HG02642 (cell line): ENCODE data around the gene RPS18.

Experiments used
- ATAC-seq: cut with Tn5 transposase; IDR thresholded peaks from one replicate; pipeline ENCODE4 v1.9.1; 2021; ENCODE audit warnings: mild to moderate bottlenecking; ENCODE audit not compliant: unreplicated experiment, poor library complexity

The RPS18 gene

GRCh38 chr6:33288921-33289783 is 17.3 kb downstream of the RPS18 start, which contains the start of the genes PFDN6 and WDR46:
TSS of gene PFDN6 (plus strand) at chr6:33289601. CDS start at chr6:33289857, 256 bp downstream.
TSS of gene WDR46 (minus strand) at chr6:33289239. CDS start at chr6:33289170, 69 bp downstream.
- peak; percentile 82 for ATAC-seq

GRCh38 chr6:33289784-33290315 is 18.0 kb downstream of the RPS18 start:
- ATAC-seq: no peak

- no peak for ATAC-seq
Observed at GRCh38 chr6:33290459-33290858, 18.6 kb downstream of the RPS18 start.

- no peak for ATAC-seq
Observed at GRCh38 chr6:33292996-33293682, 21.3 kb downstream of the RPS18 start.

GRCh38 chr6:33294086-33294823 is 22.4 kb downstream of the RPS18 start:
- ATAC-seq: no peak

- no peak for ATAC-seq
Observed at GRCh38 chr6:33295621-33296369, 23.9 kb downstream of the RPS18 start.

GRCh38 chr6:33296797-33297405 is 25.0 kb downstream of the RPS18 start:
- ATAC-seq: no peak

GRCh38 chr6:33297406-33297955 is 25.6 kb downstream of the RPS18 start:
- ATAC-seq: no peak

- ATAC-seq: no peak
Observed at GRCh38 chr6:33297956-33298772, 26.3 kb downstream of the RPS18 start.

- peak; percentile 26 for ATAC-seq
Observed at GRCh38 chr6:33298773-33299236, 26.9 kb downstream of the RPS18 start, which contains the start of gene RGL2. TSS of gene RGL2 (minus strand) at chr6:33298942. CDS start at chr6:33298610, 332 bp downstream.

- peak; percentile 80 for ATAC-seq
Observed at GRCh38 chr6:33299237-33299944, 27.5 kb downstream of the RPS18 start.

- no peak for ATAC-seq
Observed at GRCh38 chr6:33301877-33302276, 30.0 kb downstream of the RPS18 start.

- ATAC-seq: no peak
Observed at GRCh38 chr6:33304216-33304615, 32.3 kb downstream of the RPS18 start.

GRCh38 chr6:33305052-33305451 is 33.2 kb downstream of the RPS18 start:
- ATAC-seq: no peak

GRCh38 chr6:33306356-33306755 is 34.5 kb downstream of the RPS18 start:
- ATAC-seq: no peak

- peak; percentile 20 for ATAC-seq
Observed at GRCh38 chr6:33312361-33313104, 40.7 kb downstream of the RPS18 start.
